GM23338 (cell line): ENCODE measurements around the gene KRTAP10-1. TPM values are rescaled to one million over a fixed set of nuclear protein-coding genes. Genes with fewer than 3 reads are reported as not detected.

Experiments used
- ATAC-seq: fragments of 200-7000 bp; cut with Tn5 transposase; 3 replicates; pipeline ENCODE4 v1.9.1; 2020
- DNase-seq: peaks from one replicate; pipeline ENCODE4 v3.0.0-alpha.2; 2015; ENCODE audit warnings: low spot score
- H2AFZ ChIP-seq: fragments of 200-600 bp; sonication (generic); 2 replicates; pipeline ENCODE4 v1.8.0; 2016; ENCODE audit warnings: antibody characterized with exemption, mild to moderate bottlenecking, moderate library complexity
- H3F3A ChIP-seq: fragments of 200-600 bp; sonication (generic); replicated peaks from 2 replicates; pipeline ENCODE4 v1.8.0; 2017; ENCODE audit warnings: antibody characterized with exemption, mixed run types, low read depth
- H3K27ac ChIP-seq: fragments of 200-600 bp; sonication (generic); 2 replicates; pipeline ENCODE4 v1.6.1; 2016; ENCODE audit warnings: low read depth
- H3K27me3 ChIP-seq: fragments of 200-600 bp; sonication (generic); 2 replicates; pipeline ENCODE4 v1.8.0; 2016; ENCODE audit warnings: mild to moderate bottlenecking, mixed run types, moderate library complexity; ENCODE audit not compliant: insufficient read depth
- H3K36me3 ChIP-seq: fragments of 200-600 bp; sonication (generic); 2 replicates; pipeline ENCODE4 v1.8.0; 2016; ENCODE audit warnings: mild to moderate bottlenecking; ENCODE audit not compliant: insufficient read depth
- H3K4me1 ChIP-seq: fragments of 200-600 bp; sonication (generic); 2 replicates; pipeline ENCODE4 v1.8.0; 2016; ENCODE audit warnings: mild to moderate bottlenecking, moderate library complexity; ENCODE audit not compliant: insufficient read depth
- H3K4me2 ChIP-seq: fragments of 200-600 bp; sonication (generic); 2 replicates; pipeline ENCODE4 v1.7.1; 2017; ENCODE audit warnings: mixed run types
- H3K4me3 ChIP-seq: fragments of 200-600 bp; sonication (generic); 2 replicates; pipeline ENCODE4 v1.6.1; 2016; ENCODE audit warnings: mixed run types
- H3K79me2 ChIP-seq: fragments of 200-600 bp; sonication (generic); replicated peaks from 2 replicates; pipeline ENCODE4 v1.8.0; 2017; ENCODE audit warnings: mild to moderate bottlenecking; ENCODE audit not compliant: insufficient read depth
- H3K9me2 ChIP-seq: fragments of 200-600 bp; sonication (generic); 2 replicates; pipeline ENCODE4 v1.8.0; 2017; ENCODE audit not compliant: insufficient read depth
- H4K20me1 ChIP-seq: fragments of 200-600 bp; sonication (generic); replicated peaks from 2 replicates; pipeline ENCODE4 v1.8.0; 2017; ENCODE audit warnings: mild to moderate bottlenecking; ENCODE audit not compliant: insufficient read depth
- H3K27ac Mint-ChIP-seq: 2 replicates; pipeline ENCODE4 v1.8.0; 2020; ENCODE audit warnings: inconsistent platforms, mild to moderate bottlenecking, moderate library complexity, mixed read lengths
- H3K27me3 Mint-ChIP-seq: 3 replicates; pipeline ENCODE4 v1.8.0; 2022; ENCODE audit warnings: low read depth, mild to moderate bottlenecking, moderate library complexity, mixed read lengths, inconsistent platforms; ENCODE audit not compliant: insufficient read depth, poor library complexity
- H3K36me3 Mint-ChIP-seq: 3 replicates; pipeline ENCODE4 v1.8.0; 2021; ENCODE audit warnings: low read depth, mild to moderate bottlenecking, inconsistent platforms, moderate library complexity, mixed read lengths
- H3K4me1 Mint-ChIP-seq: 3 replicates; pipeline ENCODE4 v1.8.0; 2020; ENCODE audit warnings: mild to moderate bottlenecking, inconsistent platforms, mixed read lengths
- H3K4me3 Mint-ChIP-seq: 3 replicates; pipeline ENCODE4 v1.8.0; 2021; ENCODE audit warnings: moderate library complexity, mild to moderate bottlenecking, inconsistent platforms, mixed read lengths
- H3K9me3 Mint-ChIP-seq: 3 replicates; pipeline ENCODE4 v1.8.0; 2020; ENCODE audit warnings: moderate library complexity, mild to moderate bottlenecking, inconsistent platforms, mixed read lengths
- CREB1 ChIP-seq: fragments of 250-450 bp; sonication (Bioruptor Pico); IDR thresholded peaks from 2 replicates; pipeline ENCODE4 v1.5.0; 2020; ENCODE audit warnings: low read depth, mild to moderate bottlenecking, moderate library complexity
- JUNB ChIP-seq: IDR thresholded peaks from one replicate; pipeline ENCODE4 v1.6.1; 2016; ENCODE audit warnings: antibody characterized with exemption; ENCODE audit not compliant: unreplicated experiment
- REST ChIP-seq: IDR thresholded peaks from one replicate; pipeline ENCODE4 v1.6.1; 2018; ENCODE audit warnings: antibody characterized with exemption; ENCODE audit not compliant: unreplicated experiment
- ZNF114 ChIP-seq: fragments of 250-450 bp; sonication (Bioruptor Pico); IDR thresholded peaks from 2 replicates; pipeline ENCODE4 v1.5.0; 2020; ENCODE audit warnings: mild to moderate bottlenecking, moderate library complexity
- ZNF331 ChIP-seq: fragments of 250-450 bp; sonication (Bioruptor Pico); IDR thresholded peaks from 2 replicates; pipeline ENCODE4 v1.5.0; 2020; ENCODE audit warnings: low read depth, mild to moderate bottlenecking, moderate library complexity
- polyA plus RNA-seq: library from polyadenylated mRNA; unstranded; fragments of >200 nt; fragmentation: Nextera tagmentation; extraction: Ambion mirVana; gene quantifications from 2 replicates; pipeline ENCODE4 v1.2.1, GENCODE V29; 2016
- total RNA-seq: library from RNA; depleted of rRNA; stranded (reverse); fragments of >200 nt; shearing (Covaris generic); gene quantifications from 2 replicates; pipeline ENCODE4 v1.2.3, GENCODE V29; 2014
- TF ChIP-seq, protein P1 (sequence below), 2 experiments: fragments of 200-600 bp in 1 of 2; sonication (generic) in 1 of 2; conservative IDR thresholded peaks; 2 replicates each; pipeline versions ENCODE4 v1.5.1 to v1.6.1; 2016 to 2017; ENCODE audit warnings: antibody characterized with exemption in 2 of 2, low read depth in 2 of 2, mild to moderate bottlenecking in 2 of 2, moderate library complexity in 1 of 2
- TF ChIP-seq, protein P2 (sequence below): IDR thresholded peaks from 2 replicates; pipeline ENCODE4 v1.6.1; 2016; ENCODE audit warnings: antibody characterized with exemption

KRTAP10-1 gene
- total and polyA plus RNA-seq, 2 experiments from 2014 or later: not detected

- TF ChIP-seq, protein P1, sequence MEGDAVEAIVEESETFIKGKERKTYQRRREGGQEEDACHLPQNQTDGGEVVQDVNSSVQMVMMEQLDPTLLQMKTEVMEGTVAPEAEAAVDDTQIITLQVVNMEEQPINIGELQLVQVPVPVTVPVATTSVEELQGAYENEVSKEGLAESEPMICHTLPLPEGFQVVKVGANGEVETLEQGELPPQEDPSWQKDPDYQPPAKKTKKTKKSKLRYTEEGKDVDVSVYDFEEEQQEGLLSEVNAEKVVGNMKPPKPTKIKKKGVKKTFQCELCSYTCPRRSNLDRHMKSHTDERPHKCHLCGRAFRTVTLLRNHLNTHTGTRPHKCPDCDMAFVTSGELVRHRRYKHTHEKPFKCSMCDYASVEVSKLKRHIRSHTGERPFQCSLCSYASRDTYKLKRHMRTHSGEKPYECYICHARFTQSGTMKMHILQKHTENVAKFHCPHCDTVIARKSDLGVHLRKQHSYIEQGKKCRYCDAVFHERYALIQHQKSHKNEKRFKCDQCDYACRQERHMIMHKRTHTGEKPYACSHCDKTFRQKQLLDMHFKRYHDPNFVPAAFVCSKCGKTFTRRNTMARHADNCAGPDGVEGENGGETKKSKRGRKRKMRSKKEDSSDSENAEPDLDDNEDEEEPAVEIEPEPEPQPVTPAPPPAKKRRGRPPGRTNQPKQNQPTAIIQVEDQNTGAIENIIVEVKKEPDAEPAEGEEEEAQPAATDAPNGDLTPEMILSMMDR (conservative IDR thresholded peaks at IDR 0.05; ENCODE audit: low read depth in 2 of 2): no peak
- TF ChIP-seq, protein P2, sequence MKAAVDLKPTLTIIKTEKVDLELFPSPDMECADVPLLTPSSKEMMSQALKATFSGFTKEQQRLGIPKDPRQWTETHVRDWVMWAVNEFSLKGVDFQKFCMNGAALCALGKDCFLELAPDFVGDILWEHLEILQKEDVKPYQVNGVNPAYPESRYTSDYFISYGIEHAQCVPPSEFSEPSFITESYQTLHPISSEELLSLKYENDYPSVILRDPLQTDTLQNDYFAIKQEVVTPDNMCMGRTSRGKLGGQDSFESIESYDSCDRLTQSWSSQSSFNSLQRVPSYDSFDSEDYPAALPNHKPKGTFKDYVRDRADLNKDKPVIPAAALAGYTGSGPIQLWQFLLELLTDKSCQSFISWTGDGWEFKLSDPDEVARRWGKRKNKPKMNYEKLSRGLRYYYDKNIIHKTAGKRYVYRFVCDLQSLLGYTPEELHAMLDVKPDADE: no peak
- TF ChIP-seq ZNF331: no peak
- TF ChIP-seq REST: no peak
Measured at GRCh38 chr21:44497703-44498126, 42.3 kb downstream of the KRTAP10-1 start (continued).

DNA sequence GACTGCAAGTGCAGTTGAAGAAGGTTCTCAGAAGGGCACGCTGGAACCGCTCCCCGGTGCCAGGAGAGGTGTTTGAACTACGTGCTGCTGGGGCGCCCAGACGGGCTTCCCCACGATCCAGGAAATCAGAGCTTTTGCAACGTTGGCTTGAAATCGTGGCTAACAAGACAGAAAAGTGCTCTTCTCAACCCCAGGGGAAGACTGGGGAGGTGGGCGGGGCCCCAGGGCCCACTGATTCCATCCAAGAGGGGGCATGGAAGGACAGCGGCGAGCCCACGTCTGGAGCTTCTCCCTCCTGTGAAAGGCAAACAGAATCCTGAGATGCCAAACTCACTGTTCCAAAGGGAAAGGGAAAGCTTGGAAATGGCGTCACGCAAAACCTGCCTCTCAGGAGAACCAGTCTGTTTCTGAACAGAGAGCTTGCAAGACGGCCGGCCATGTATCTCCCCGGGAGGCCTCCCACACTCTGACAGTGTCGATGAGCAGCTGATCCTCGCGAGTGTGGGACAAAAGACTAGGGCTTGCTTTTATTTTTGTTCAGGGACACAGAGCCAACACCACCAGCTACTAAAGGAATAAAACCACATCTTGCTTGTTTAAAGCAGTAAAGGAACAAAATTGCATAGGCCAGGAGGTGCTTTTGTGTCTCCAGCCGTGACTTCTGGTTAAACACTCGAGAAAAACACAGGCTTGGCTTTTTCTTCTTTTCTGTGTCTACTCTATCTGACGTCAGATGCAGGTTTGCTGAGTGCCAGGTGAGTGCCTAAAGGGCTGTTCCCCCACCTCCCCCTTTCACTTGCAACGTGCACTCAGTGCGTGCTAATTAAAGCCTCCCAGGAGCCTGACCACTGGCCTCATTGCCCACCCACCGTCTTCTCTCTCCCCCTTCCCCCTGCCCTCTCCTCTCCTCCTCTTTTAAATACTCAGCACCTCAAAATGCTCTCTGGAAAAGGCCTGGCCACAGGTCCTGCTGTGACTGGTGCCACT lies 43.1 kb downstream of the KRTAP10-1 start:
- Histone ChIP-seq H3K79me2 (no peaks in the 10 kb centered on the region), H3K4me1 (peaks cover 6% of the 10 kb centered on the region; the same call in 1 of the 2 replicates), H3K4me2 (no peak overlapping the region), H2AFZ (no peak overlapping the region), H3K9me2 (no peaks in the 10 kb centered on the region), H3K36me3 (peaks cover 5% of the 10 kb centered on the region; the same call in 1 of the 2 replicates), H3F3A (no peaks in the 10 kb centered on the region), H3K27ac (0 out of 2 replicates have a peak overlapping the region, but pooled peaks have one; percentile 19), H3K27me3 (no peaks in the 10 kb centered on the region), H3K4me3 (no peak overlapping the region), H4K20me1 (peaks cover 3% of the 10 kb centered on the region; the same call in 1 of the 2 replicates)
- no peak overlapping the region; the same call in 2 of the 3 replicates for H3K4me3 Mint-ChIP-seq
- no peak overlapping the region; the same call in 1 of the 2 replicates for H3K27ac Mint-ChIP-seq
- DNase-seq (no peak), ATAC-seq (peak; percentile 35)
- H3K4me1 Mint-ChIP-seq: peaks cover 24% of the 10 kb centered on the region
- peaks cover 30% of the 10 kb centered on the region for H3K36me3 Mint-ChIP-seq
- H3K9me3 Mint-ChIP-seq: peaks cover 32% of the 10 kb centered on the region
- peaks cover 5% of the 10 kb centered on the region for H3K27me3 Mint-ChIP-seq
- TF ChIP-seq, protein P1 (conservative IDR thresholded peaks at IDR 0.05; ENCODE audit: low read depth in 2 of 2): no peak
- no peak for TF ChIP-seq ZNF331
- no peak for TF ChIP-seq CREB1 (CRISPR knock-in tag)
- no peak for TF ChIP-seq JUNB
- TF ChIP-seq ZNF114 (CRISPR knock-in tag): no peak
